Measurements from ENCODE around the gene OS9. TPM values are rescaled to one million over a fixed set of nuclear protein-coding genes. Genes with fewer than 3 reads are reported as not detected.

The OS9 gene
- total RNA-seq, 2 experiments from 2014 or later, result 146 to 152 TPM

GRCh38 chr12:57755454-57756372, 61.8 kb downstream of the OS9 start:
- peak; percentile 40 for DNase-seq
- Mint-ChIP-seq H3K9me3 (no peaks in the 10 kb centered on the region), H3K27me3 (peaks cover 3% of the 10 kb centered on the region), H3K36me3 (ENCODE audit: low read depth) (peaks cover 28% of the 10 kb centered on the region), H3K4me3 (peak overlapping the region; percentile 78), H3K27ac (peak overlapping the region; percentile 8), H3K4me1 (peaks cover 58% of the 10 kb centered on the region)
- CTCF ChIA-PET, result interaction anchor here (0.6 to 2.4 kb wide), 18 partner anchors 9 to 209 kb away, joined by 3 to 39 read pairs (median 12); partner anchors contain the start of genes CYP27B1, EEF1AKMT3, METTL1 and TSFM
- POLR2A ChIA-PET, result interaction anchor here (1.0 to 2.4 kb wide), 8 partner anchors 9 to 185 kb away, joined by 3 to 13 read pairs (median 5); partner anchors contain the start of genes ATP23, TSFM and TSPAN31

- Mint-ChIP-seq H3K27me3 (peaks cover 3% of the 10 kb centered on the region), H3K36me3 (ENCODE audit: low read depth) (peaks cover 21% of the 10 kb centered on the region), H3K4me3 (peak overlapping the region; percentile 78), H3K9me3 (no peaks in the 10 kb centered on the region), H3K4me1 (peaks cover 49% of the 10 kb centered on the region), H3K27ac (peak overlapping the region; percentile 8)
- peak; percentile 74 for DNase-seq
- POLR2A ChIA-PET, result interaction anchor here (0.6 to 2.4 kb wide), 10 partner anchors 8 to 184 kb away, joined by 3 to 13 read pairs (median 4); partner anchors contain the start of genes ATP23, PIP4K2C, TSFM and TSPAN31
- CTCF ChIA-PET, result interaction anchor here (0.5 to 2.4 kb wide), 25 partner anchors 8 to 329 kb away, joined by 3 to 39 read pairs (median 6); partner anchors contain the start of genes CTDSP2, CYP27B1, EEF1AKMT3 and METTL1
Observed at GRCh38 chr12:57756406-57757341, 62.7 kb downstream of the OS9 start.

- POLR2A ChIA-PET, result no interaction called here
- no peak for DNase-seq
- H3K4me1 Mint-ChIP-seq, result peaks cover 40% of the 10 kb centered on the region
- H3K27ac Mint-ChIP-seq, result no peak overlapping the region
- CTCF ChIA-PET, result interaction anchor here (2.4 kb wide), 1 partner anchor 145 kb away, joined by 14 read pairs; no protein-coding TSS in a partner anchor
- H3K36me3 Mint-ChIP-seq (ENCODE audit: low read depth), result peaks cover 17% of the 10 kb centered on the region
- H3K9me3 Mint-ChIP-seq, result no peaks in the 10 kb centered on the region
- no peak overlapping the region for H3K4me3 Mint-ChIP-seq
- peaks cover 3% of the 10 kb centered on the region for H3K27me3 Mint-ChIP-seq
Observed at GRCh38 chr12:57757771-57758170, 63.8 kb downstream of the OS9 start.

- Mint-ChIP-seq H3K4me1 (peaks cover 36% of the 10 kb centered on the region), H3K9me3 (no peaks in the 10 kb centered on the region), H3K27ac (no peak overlapping the region), H3K36me3 (ENCODE audit: low read depth) (peaks cover 17% of the 10 kb centered on the region), H3K27me3 (peaks cover 3% of the 10 kb centered on the region), H3K4me3 (no peak overlapping the region)
- CTCF ChIA-PET, result interaction anchor here (1.0 to 2.3 kb wide), 15 partner anchors 9 to 147 kb away, joined by 3 to 10 read pairs (median 7); partner anchors contain the start of genes CYP27B1, EEF1AKMT3, METTL1 and TSFM
- POLR2A ChIA-PET, result interaction anchor here (0.7 to 2.2 kb wide), 6 partner anchors 10 to 279 kb away, joined by 3 to 7 read pairs (median 4); partner anchors contain the start of genes ARHGAP9, TSFM and TSPAN31
- DNase-seq, result no peak
Observed at GRCh38 chr12:57758552-57759359, 64.8 kb downstream of the OS9 start.

GRCh38 chr12:57759360-57759980, 65.5 kb downstream of the OS9 start:
- ChIA-PET POLR2A (interaction anchor here (0.6 to 2.2 kb wide), 6 partner anchors 9 to 280 kb away, joined by 3 to 7 read pairs (median 4); partner anchors contain the start of genes ARHGAP9 and TSPAN31), CTCF (interaction anchor here (0.6 to 2.3 kb wide), 18 partner anchors 8 to 146 kb away, joined by 3 to 10 read pairs (median 6); partner anchors contain the start of genes CYP27B1, EEF1AKMT3, METTL1 and TSFM)
- Mint-ChIP-seq H3K4me1 (peaks cover 34% of the 10 kb centered on the region), H3K27ac (no peak overlapping the region), H3K9me3 (no peaks in the 10 kb centered on the region), H3K27me3 (peaks cover 2% of the 10 kb centered on the region), H3K36me3 (ENCODE audit: low read depth) (peaks cover 17% of the 10 kb centered on the region), H3K4me3 (no peak overlapping the region)
- peak; percentile 48 for DNase-seq

GRCh38 chr12:57760347-57760982, 66.5 kb downstream of the OS9 start:
- Mint-ChIP-seq H3K36me3 (ENCODE audit: low read depth) (peaks cover 17% of the 10 kb centered on the region), H3K27me3 (peaks cover 3% of the 10 kb centered on the region), H3K4me1 (peaks cover 40% of the 10 kb centered on the region), H3K27ac (no peak overlapping the region), H3K4me3 (no peak overlapping the region), H3K9me3 (no peaks in the 10 kb centered on the region)
- POLR2A ChIA-PET, result interaction anchor here (2.0 to 2.2 kb wide), 2 partner anchors 8 to 23 kb away, joined by 5 to 7 read pairs; no protein-coding TSS in a partner anchor
- no peak for DNase-seq
- CTCF ChIA-PET, result interaction anchor here (0.5 to 2.3 kb wide), 7 partner anchors 16 to 138 kb away, joined by 3 to 8 read pairs (median 4); partner anchors contain the start of gene TSPAN31

GRCh38 chr12:57761391-57761998, 67.6 kb downstream of the OS9 start:
- Mint-ChIP-seq H3K4me1 (peaks cover 43% of the 10 kb centered on the region), H3K36me3 (ENCODE audit: low read depth) (peaks cover 17% of the 10 kb centered on the region), H3K27ac (no peak overlapping the region), H3K9me3 (no peaks in the 10 kb centered on the region), H3K4me3 (no peak overlapping the region), H3K27me3 (peaks cover 10% of the 10 kb centered on the region)
- no peak for DNase-seq
- POLR2A ChIA-PET, result interaction anchor here (1.1 to 2.2 kb wide), 2 partner anchors 22 to 141 kb away, joined by 3 to 7 read pairs; no protein-coding TSS in a partner anchor
- CTCF ChIA-PET, result interaction anchor here (1.4 kb wide), 1 partner anchor 138 kb away, joined by 4 read pairs; no protein-coding TSS in a partner anchor

- CTCF ChIA-PET, result interaction anchor here (1.4 to 1.7 kb wide), 2 partner anchors 21 to 137 kb away, joined by 4 read pairs; no protein-coding TSS in a partner anchor
- peaks cover 12% of the 10 kb centered on the region for H3K27me3 Mint-ChIP-seq
Observed at GRCh38 chr12:57762463-57762862, 68.5 kb downstream of the OS9 start.

GRCh38 chr12:57763881-57764661, 70.1 kb downstream of the OS9 start:
- H3K4me1 Mint-ChIP-seq, result peaks cover 35% of the 10 kb centered on the region
- POLR2A ChIA-PET, result interaction anchor here (0.8 to 1.5 kb wide), 4 partner anchors 8 to 138 kb away, joined by 3 to 6 read pairs (median 4); partner anchors contain the start of gene MARCHF9
- H3K27me3 Mint-ChIP-seq, result peaks cover 12% of the 10 kb centered on the region
- peaks cover 5% of the 10 kb centered on the region for H3K36me3 Mint-ChIP-seq (ENCODE audit: low read depth)
- H3K27ac Mint-ChIP-seq, result no peak overlapping the region
- peak overlapping the region; percentile 85 for H3K4me3 Mint-ChIP-seq
- CTCF ChIA-PET, result interaction anchor here (1.0 to 4.7 kb wide), 3 partner anchors 8 to 23 kb away, joined by 4 to 32 read pairs (median 12); partner anchors contain the start of gene TSFM
- DNase-seq, result no peak
- no peaks in the 10 kb centered on the region for H3K9me3 Mint-ChIP-seq

More at GRCh38 chr12:57762463-57762862, 68.5 kb downstream of the OS9 start:
- Mint-ChIP-seq H3K4me1 (peaks cover 39% of the 10 kb centered on the region), H3K27ac (no peak overlapping the region), H3K9me3 (no peaks in the 10 kb centered on the region), H3K4me3 (no peak overlapping the region), H3K36me3 (ENCODE audit: low read depth) (peaks cover 12% of the 10 kb centered on the region)
- POLR2A ChIA-PET, result interaction anchor here (1.1 to 1.4 kb wide), 2 partner anchors 10 to 140 kb away, joined by 3 to 4 read pairs; partner anchors contain the start of genes EEF1AKMT3 and METTL1
- no peak for DNase-seq

All from activated CD4-positive, alpha-beta memory T cell treated with anti-CD3 and anti-CD28 coated beads, Interleukin-2, amount 10 ng/mL, durations not matched to agents 7 days and 5 days (primary cell).